ENCODE data around the gene UCK2. TPM values are rescaled to one million over a fixed set of nuclear protein-coding genes. Genes with fewer than 3 reads are reported as not detected.

Gene UCK2
- total and polyA plus RNA-seq, 12 donors: 5.4 to 22.7 (median 14.0) TPM

GRCh38 chr1:165824269-165824643 is 3.2 kb upstream of the UCK2 start:
- H3K9me3 ChIP-seq (replicated peaks in 1 of 3): no peaks in the 10 kb centered on the region
- intact Hi-C loops (cut with DNase I): loop anchor here in 1 of 2 donors (10.0 kb wide), 1 partner anchor 91 kb away; no protein-coding TSS in a partner anchor
- no peak for DNase-seq
- WGBS, 4 donors: 55 to 83% (median 71%) methylated on average over 1 of the region's 1 CpG
- H3K36me3 ChIP-seq (replicated peaks in 1 of 2): no peaks in the 10 kb centered on the region
- no peak overlapping the region for H3K27ac ChIP-seq
- H3K4me1 ChIP-seq (replicated peaks in 1 of 2): peaks cover 8% of the 10 kb centered on the region in 2 donors
- no peaks in the 10 kb centered on the region for H3K27me3 ChIP-seq
- no peak overlapping the region for H3K4me3 ChIP-seq
- no peak for TF ChIP-seq POLR2A (IDR thresholded peaks at IDR 0.05)
- TF ChIP-seq, protein P1, sequence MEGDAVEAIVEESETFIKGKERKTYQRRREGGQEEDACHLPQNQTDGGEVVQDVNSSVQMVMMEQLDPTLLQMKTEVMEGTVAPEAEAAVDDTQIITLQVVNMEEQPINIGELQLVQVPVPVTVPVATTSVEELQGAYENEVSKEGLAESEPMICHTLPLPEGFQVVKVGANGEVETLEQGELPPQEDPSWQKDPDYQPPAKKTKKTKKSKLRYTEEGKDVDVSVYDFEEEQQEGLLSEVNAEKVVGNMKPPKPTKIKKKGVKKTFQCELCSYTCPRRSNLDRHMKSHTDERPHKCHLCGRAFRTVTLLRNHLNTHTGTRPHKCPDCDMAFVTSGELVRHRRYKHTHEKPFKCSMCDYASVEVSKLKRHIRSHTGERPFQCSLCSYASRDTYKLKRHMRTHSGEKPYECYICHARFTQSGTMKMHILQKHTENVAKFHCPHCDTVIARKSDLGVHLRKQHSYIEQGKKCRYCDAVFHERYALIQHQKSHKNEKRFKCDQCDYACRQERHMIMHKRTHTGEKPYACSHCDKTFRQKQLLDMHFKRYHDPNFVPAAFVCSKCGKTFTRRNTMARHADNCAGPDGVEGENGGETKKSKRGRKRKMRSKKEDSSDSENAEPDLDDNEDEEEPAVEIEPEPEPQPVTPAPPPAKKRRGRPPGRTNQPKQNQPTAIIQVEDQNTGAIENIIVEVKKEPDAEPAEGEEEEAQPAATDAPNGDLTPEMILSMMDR (IDR thresholded peaks at IDR 0.05): no peak

DNA sequence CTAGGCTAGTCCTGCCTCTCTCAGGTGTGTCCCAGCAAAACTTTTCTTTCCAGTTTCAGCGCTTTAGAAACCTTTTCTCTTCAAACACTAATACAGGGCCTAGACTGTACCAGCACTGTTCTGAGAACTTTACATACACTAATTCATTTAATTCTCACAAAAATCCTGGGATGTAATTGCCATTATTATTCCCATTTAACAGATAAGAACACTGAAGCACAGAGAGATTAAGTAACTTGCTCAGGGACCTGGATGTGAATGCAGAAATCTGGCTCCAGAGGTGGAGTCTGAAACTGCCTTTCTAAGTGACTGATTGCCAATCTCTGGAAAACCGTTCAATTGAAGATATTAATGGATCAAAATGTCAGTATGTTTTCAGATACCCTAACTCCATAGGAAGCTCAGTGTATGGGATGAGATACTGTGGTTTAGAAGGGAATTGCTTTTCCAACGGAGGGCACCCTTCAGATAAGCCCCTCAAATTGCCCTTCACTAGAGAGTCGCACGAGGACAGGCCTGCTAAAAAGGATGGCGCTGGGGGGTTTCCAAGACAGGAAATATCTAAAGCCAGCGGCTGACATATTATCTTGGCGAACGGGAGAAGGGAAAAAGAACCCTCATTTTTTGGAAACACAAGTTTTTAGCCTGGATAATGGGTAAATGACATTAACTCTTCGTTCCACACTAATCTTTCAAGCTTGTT is 698 bp upstream of the UCK2 start:
- intact Hi-C loops (cut with DNase I): loop anchor here in 1 of 2 donors (10.0 kb wide), 1 partner anchor 88 kb away; no protein-coding TSS in a partner anchor
- TF ChIP-seq, protein P1 (IDR thresholded peaks at IDR 0.05): no peak
- no peak for TF ChIP-seq POLR2A (IDR thresholded peaks at IDR 0.05)

DNA sequence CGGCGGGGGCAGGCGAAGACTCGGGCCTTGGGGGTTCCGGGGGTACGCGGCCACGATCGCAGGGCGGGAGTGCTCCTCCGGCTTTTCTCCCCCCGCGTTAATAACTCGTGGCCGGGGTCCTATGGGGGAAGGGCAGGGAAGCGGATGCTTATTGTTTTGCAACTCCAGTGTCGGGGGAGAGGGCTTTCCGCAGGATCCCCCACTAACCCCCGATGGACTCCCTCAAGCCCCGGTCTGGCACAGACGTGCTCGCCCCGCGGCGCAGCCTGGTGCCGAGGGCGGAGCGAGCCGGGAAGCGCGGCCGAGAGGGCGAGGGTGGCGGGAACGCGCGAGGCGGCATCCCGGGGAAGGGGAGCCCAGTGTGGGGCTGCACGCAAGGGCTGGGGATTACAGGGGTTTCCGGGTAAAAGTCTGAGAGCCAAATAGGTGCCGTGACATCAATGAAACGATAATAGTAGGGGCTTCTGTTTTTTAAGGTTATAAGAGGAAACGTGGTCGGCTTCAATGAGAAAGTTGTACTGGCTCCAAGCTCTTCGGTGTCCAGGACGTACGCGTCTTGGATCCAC is 772 bp downstream of the UCK2 start:
- intact Hi-C loops (cut with DNase I): loop anchor here in 1 of 2 donors (10.0 kb wide), 1 partner anchor 87 kb away; no protein-coding TSS in a partner anchor
- peak overlapping the region; percentile 49 to 91 (median 75) for H3K4me3 ChIP-seq
- WGBS, 4 donors: 0 to 2% (median 1%) methylated on average over 15 to 49 of the region's 49 CpGs
- DNase-seq: peak in 6 of 7 donors; percentile 19 to 48 (median 38)
- TF ChIP-seq, protein P1 (IDR thresholded peaks at IDR 0.05): no peak
- no peak for TF ChIP-seq POLR2A (IDR thresholded peaks at IDR 0.05)
- H3K4me1 ChIP-seq (replicated peaks in 1 of 2): peaks cover 10 to 12% of the 10 kb centered on the region in 2 donors
- no peaks in the 10 kb centered on the region for H3K9me3 ChIP-seq (replicated peaks in 1 of 3)
- H3K36me3 ChIP-seq (replicated peaks in 1 of 2): no peaks in the 10 kb centered on the region
- H3K27me3 ChIP-seq: no peaks in the 10 kb centered on the region
- peak overlapping the region; percentile 24 to 91 (median 78) for H3K27ac ChIP-seq

More for the DNA sequence above, 698 bp upstream of the UCK2 start:
- Histone ChIP-seq H3K27ac (peak overlapping the region in 3 of 5 donors; percentile 78 to 91 (median 89)), H3K4me1 (replicated peaks in 1 of 2) (peaks cover 10 to 12% of the 10 kb centered on the region in 2 donors), H3K27me3 (no peaks in the 10 kb centered on the region), H3K9me3 (replicated peaks in 1 of 3) (no peaks in the 10 kb centered on the region), H3K36me3 (replicated peaks in 1 of 2) (no peaks in the 10 kb centered on the region), H3K4me3 (peak overlapping the region in 2 of 4 donors; percentile 81 to 91)
- no peak for DNase-seq
- WGBS, 4 donors: 13 to 18% (median 16%) methylated on average over 10 of the region's 10 CpGs

DNA sequence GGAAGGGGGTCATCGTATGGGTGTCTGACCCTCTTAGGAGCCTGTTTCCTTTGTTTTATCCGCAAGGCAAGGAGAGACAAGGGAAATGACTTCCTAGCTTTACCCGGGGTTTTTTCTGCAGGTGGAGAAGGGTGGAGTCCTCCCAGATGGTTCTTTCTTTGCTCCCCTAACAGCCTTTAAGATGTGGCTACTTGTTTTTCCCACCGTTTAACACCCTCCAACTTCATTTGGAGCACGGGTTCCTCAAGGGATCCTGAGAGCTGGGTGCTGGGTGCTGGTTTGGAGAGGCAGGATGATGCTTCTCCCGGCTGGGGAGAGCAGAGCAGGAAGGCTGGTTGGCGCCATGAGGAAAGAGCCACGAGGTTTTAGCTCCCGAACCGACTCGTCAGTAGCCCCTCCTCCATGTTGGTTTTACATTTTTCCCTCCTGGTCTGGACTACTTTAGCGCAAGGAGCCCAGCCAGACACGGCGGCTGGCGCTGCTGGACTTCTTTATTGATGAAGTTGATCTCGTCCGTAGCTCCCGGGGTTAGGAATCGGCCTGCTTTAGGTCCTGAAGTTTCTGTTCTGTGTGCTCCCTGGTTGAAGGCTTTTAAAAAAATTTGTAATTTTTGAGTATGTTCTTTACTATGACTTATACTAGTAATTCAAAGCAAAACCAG is 1.4 kb downstream of the UCK2 start:
- DNase-seq: peak; percentile 38 to 80 (median 62)
- 0 to 1% (median 0%) methylated on average over 18 to 19 of the region's 19 CpGs for WGBS, 4 donors
- H3K9me3 ChIP-seq (replicated peaks in 1 of 3): no peaks in the 10 kb centered on the region

More for the DNA sequence above, 1.4 kb downstream of the UCK2 start:
- Histone ChIP-seq H3K4me1 (replicated peaks in 1 of 2) (peaks cover 10 to 14% of the 10 kb centered on the region in 2 donors), H3K36me3 (replicated peaks in 1 of 2) (no peaks in the 10 kb centered on the region), H3K27me3 (no peaks in the 10 kb centered on the region), H3K27ac (peak overlapping the region; percentile 24 to 91 (median 78)), H3K4me3 (peak overlapping the region; percentile 49 to 91 (median 75))
- intact Hi-C loops (cut with DNase I): loop anchor here in 1 of 2 donors (10.0 kb wide), 1 partner anchor 86 kb away; no protein-coding TSS in a partner anchor
- TF ChIP-seq, protein P1 (IDR thresholded peaks at IDR 0.05): no peak
- TF ChIP-seq POLR2A (IDR thresholded peaks at IDR 0.05): peak in 1 of 2 donors; percentile 40

Data from adrenal gland (tissue), 12 donors.